Calu3 (cell line): ENCODE measurements around the gene ADI1. TPM values are rescaled to one million over a fixed set of nuclear protein-coding genes. Genes with fewer than 3 reads are reported as not detected.

ENCODE experiments used
- BruUV-seq: library from RNA; stranded (reverse); fragments of 400-500 nt; replicated peaks from 2 replicates; lab custom pipeline; 2021; lab: Mats Ljungman, UMichigan
- CTCF ChIA-PET: fragments of 300-600 bp; sonication (Branson Sonifier 250); formaldehyde crosslinking; loops from one replicate; lab custom pipeline; 2022; ENCODE audit warnings: antibody characterized with exemption; lab: Charles Lee
- DNase-seq: peaks from one replicate; pipeline ENCODE4 v3.0.0; 2022
- H3K27ac Mint-ChIP-seq: one replicate; pipeline ENCODE4 v1.8.0; 2022; ENCODE audit warnings: mixed read lengths; ENCODE audit not compliant: unreplicated experiment
- H3K27me3 Mint-ChIP-seq: one replicate; pipeline ENCODE4 v1.8.0; 2022; ENCODE audit warnings: mixed read lengths; ENCODE audit not compliant: unreplicated experiment
- H3K36me3 Mint-ChIP-seq: one replicate; pipeline ENCODE4 v1.8.0; 2022; ENCODE audit warnings: mild to moderate bottlenecking, moderate library complexity, mixed read lengths; ENCODE audit not compliant: insufficient read depth, unreplicated experiment
- H3K4me1 Mint-ChIP-seq: one replicate; pipeline ENCODE4 v1.8.0; 2022; ENCODE audit warnings: mild to moderate bottlenecking, low read depth, mixed read lengths; ENCODE audit not compliant: unreplicated experiment
- H3K4me3 Mint-ChIP-seq: one replicate; pipeline ENCODE4 v1.8.0; 2022; ENCODE audit warnings: mild to moderate bottlenecking, low read depth, moderate library complexity, mixed read lengths; ENCODE audit not compliant: unreplicated experiment
- H3K9me3 Mint-ChIP-seq: one replicate; pipeline ENCODE4 v1.8.0; 2022; ENCODE audit warnings: low read depth, mixed read lengths; ENCODE audit not compliant: unreplicated experiment
- intact Hi-C: fragments of 100-400 bp; cut with micrococcal nuclease; formaldehyde crosslinking; loops from one replicate; pipeline ENCODE4 v1.10.0; 2022; ENCODE audit not compliant: unreplicated experiment
- total RNA-seq: library from RNA; stranded (reverse); gene quantifications from 2 replicates; pipeline ENCODE4 v1.2.3, GENCODE V29; 2022
- TF ChIP-seq, protein P1 (sequence below): fragments of 200-600 bp; IDR thresholded peaks from one replicate; pipeline ENCODE4 v1.8.0; 2022; ENCODE audit warnings: antibody characterized with exemption; ENCODE audit not compliant: unreplicated experiment

The ADI1 gene
- total RNA-seq, 1 experiment from 2014 or later = 32.6 TPM

DNA sequence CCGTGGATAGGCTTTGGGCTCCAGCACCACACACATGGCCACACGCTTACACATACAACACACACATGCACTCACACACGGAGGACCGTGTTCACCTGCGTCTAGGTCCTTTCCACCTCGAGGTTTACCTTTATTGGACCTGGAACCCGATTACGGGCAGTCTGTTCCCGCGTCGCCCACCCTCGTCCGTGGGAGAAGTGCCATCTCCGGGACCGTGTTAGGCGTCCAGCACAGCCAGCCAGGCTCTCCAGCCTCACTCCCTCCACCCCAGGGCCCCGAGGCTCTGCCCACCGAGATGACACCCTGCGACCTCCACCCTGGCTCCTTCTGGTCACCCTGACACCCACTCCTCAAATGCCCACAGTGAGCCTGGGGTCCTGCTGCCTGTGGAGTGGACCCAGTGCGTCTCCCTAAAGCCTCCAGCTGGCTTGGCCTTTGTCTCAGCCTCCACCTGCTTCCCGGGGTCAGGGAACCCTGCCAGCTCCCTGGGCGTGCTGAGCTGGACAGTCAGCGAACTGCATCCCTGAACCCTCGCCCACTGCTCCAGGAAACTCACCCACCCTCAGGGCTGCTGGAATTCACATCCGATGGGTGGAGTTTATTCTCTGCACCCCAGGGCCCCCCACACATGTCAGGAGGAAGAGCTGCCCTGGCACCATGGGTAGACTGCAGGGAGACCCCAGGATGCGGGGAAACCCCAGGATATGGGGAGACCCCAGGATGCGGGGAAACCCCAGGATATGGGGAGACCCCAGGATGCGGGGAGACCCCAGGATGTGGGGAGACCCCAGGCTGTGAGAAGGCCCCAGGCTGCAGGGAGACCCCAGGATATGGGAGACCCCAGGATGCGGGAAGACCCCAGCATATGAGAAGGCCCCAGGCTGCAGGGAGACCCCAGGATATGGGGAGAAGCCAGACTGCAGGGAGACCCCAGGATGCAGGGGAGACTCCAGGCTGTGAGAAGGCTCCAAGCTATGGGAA, 33.0 kb downstream of the ADI1 start:
- H3K4me3 Mint-ChIP-seq = no peak overlapping the region
- CTCF ChIA-PET = no interaction called here
- H3K4me1 Mint-ChIP-seq = no peaks in the 10 kb centered on the region
- H3K36me3 Mint-ChIP-seq = peaks cover 14% of the 10 kb centered on the region
- H3K27me3 Mint-ChIP-seq = no peaks in the 10 kb centered on the region
- TF ChIP-seq, protein P1, sequence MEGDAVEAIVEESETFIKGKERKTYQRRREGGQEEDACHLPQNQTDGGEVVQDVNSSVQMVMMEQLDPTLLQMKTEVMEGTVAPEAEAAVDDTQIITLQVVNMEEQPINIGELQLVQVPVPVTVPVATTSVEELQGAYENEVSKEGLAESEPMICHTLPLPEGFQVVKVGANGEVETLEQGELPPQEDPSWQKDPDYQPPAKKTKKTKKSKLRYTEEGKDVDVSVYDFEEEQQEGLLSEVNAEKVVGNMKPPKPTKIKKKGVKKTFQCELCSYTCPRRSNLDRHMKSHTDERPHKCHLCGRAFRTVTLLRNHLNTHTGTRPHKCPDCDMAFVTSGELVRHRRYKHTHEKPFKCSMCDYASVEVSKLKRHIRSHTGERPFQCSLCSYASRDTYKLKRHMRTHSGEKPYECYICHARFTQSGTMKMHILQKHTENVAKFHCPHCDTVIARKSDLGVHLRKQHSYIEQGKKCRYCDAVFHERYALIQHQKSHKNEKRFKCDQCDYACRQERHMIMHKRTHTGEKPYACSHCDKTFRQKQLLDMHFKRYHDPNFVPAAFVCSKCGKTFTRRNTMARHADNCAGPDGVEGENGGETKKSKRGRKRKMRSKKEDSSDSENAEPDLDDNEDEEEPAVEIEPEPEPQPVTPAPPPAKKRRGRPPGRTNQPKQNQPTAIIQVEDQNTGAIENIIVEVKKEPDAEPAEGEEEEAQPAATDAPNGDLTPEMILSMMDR = no peak
- BruUV-seq = no TSS peak
- intact Hi-C loops = no loop called here
- H3K27ac Mint-ChIP-seq = no peak overlapping the region
- H3K9me3 Mint-ChIP-seq = no peaks in the 10 kb centered on the region
- DNase-seq = no peak

DNA sequence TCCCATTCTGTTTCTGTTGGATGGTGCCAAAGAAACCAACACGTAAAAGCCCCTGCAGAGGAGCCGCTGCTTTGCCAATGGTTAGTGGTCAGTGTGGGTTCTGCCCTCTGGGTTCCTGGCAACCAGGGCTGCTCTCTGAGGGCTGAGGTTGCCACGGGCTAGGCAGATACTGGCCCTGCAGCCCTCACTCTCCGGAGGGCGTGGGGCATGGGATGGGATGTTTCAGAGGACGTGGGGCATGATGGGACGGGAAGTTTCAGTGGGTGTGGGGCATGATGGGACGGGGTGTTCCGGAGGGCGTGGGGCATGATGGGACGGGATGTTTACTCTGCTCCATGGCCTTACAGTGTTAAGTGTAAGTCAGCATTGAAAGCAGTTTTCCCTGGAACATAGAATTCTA, 34.2 kb downstream of the ADI1 start:
- TF ChIP-seq, protein P1 = no peak
- Mint-ChIP-seq H3K9me3 (no peaks in the 10 kb centered on the region), H3K27ac (no peak overlapping the region), H3K27me3 (no peaks in the 10 kb centered on the region), H3K4me1 (no peaks in the 10 kb centered on the region), H3K4me3 (no peak overlapping the region), H3K36me3 (peaks cover 19% of the 10 kb centered on the region)
- no peak for DNase-seq
- CTCF ChIA-PET = no interaction called here
- intact Hi-C loops = no loop called here
- BruUV-seq = no TSS peak

DNA sequence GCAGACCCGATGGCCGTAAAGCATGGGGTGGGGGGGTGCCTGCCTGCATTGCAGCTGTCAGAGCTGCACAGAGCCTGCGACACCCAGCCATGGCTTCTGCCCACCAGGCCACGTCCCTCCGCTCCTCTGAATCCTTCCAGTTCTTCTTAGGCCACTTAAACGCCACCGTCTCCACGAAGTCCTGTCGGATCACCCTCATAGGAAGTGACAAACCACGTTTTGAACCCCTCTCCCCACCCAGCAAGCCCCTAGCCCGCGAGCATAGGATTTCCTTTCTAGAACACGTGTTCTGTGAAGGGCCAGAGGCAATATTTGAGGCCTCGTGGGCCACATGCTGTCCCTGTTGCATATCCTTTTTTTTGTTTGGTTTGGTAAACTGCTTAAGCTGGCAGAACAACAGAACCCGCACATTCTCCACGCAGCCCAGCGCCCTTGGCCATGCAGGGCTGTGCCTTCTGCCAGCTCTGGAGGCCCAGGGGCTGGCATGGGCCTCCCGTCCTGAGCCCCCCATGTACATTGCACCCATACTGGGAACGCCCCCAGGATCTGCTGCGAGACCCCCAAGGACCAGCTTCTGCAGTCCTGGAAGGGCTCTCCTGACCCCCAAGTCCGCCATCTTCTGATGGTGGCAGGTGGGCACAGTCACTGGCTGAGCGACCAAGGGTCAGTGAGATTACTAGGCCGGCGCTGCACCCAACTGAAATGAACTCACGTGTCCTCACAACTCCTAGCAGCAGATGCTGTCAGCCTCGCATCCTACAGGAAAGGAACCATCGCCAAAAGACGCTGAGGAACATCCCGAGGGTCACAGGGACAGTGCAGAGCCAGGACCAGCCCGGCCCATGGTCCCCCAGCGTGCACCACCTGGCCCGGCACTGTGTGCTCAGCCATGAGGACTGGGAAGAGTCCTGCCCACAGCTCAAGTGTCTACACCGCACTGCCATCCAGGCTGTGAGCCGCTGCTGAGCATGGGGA, 35.1 kb downstream of the ADI1 start:
- BruUV-seq = no TSS peak

More for the DNA sequence above, 35.1 kb downstream of the ADI1 start:
- Mint-ChIP-seq H3K27ac (no peak overlapping the region), H3K4me3 (no peak overlapping the region), H3K4me1 (no peaks in the 10 kb centered on the region), H3K9me3 (no peaks in the 10 kb centered on the region), H3K36me3 (peaks cover 19% of the 10 kb centered on the region), H3K27me3 (no peaks in the 10 kb centered on the region)
- no peak for DNase-seq
- CTCF ChIA-PET = interaction anchor here (0.7 kb wide), 1 partner anchor 754 kb away, joined by 3 read pairs; no protein-coding TSS in a partner anchor
- intact Hi-C loops = no loop called here
- TF ChIP-seq, protein P1 = no peak
